Epithelial cell of proximal tubule (primary cell): ENCODE data around the gene UBR1. TPM values are rescaled to one million over a fixed set of nuclear protein-coding genes. Genes with fewer than 3 reads are reported as not detected.
A peak's percentile ranks its signal among the peaks of the same experiment; 100 is the strongest.
"Not testable (repeated sequence)": the region's sequence is repeated elsewhere in the genome, so short reads cannot be mapped to it uniquely, and the experiment has no call there.

Experiments used
- DNase-seq: peaks from one replicate; pipeline ENCODE4 v3.0.0-alpha.2; 2011; ENCODE audit warnings: low read depth
- H3K4me3 ChIP-seq: 2 replicates; pipeline ENCODE4 v1.5.1; 2011; ENCODE audit warnings: low read depth, mild to moderate bottlenecking, low read length
- CTCF ChIP-seq: conservative IDR thresholded peaks from 2 replicates; pipeline ENCODE4 v1.5.1; 2012; ENCODE audit warnings: low read depth, mild to moderate bottlenecking, low read length
- total RNA-seq: library from RNA; depleted of rRNA; stranded (reverse); fragments of >200 nt; gene quantifications from 2 replicates; pipeline ENCODE4 v1.2.3, GENCODE V29; 2015

UBR1 gene
- total RNA-seq, 1 donor from 2014 or later = 10.8 TPM

- H3K4me3 ChIP-seq = no peak overlapping the region
- DNase-seq = no peak
These were observed 37.5 kb upstream of the UBR1 start for GRCh38 chr15:43143203-43143941.

GRCh38 chr15:43135351-43135750 is 29.5 kb upstream of the UBR1 start:
- TF ChIP-seq CTCF = no peak
- H3K4me3 ChIP-seq = no peak overlapping the region
- no peak for DNase-seq

More at GRCh38 chr15:43143203-43143941, 37.5 kb upstream of the UBR1 start:
- no peak for TF ChIP-seq CTCF

- no peak for TF ChIP-seq CTCF
- H3K4me3 ChIP-seq = peak overlapping the region; percentile 90
- no peak for DNase-seq
These were observed 28.4 kb upstream of the UBR1 start for GRCh38 chr15:43134157-43134635.

GRCh38 chr15:43133430-43134156 is 27.8 kb upstream of the UBR1 start, which contains the start of gene TMEM62:
Gene TMEM62, plus strand, starts transcription at chr15:43133586. Its CDS starts 217 bp downstream, at chr15:43133803.
- no peak for DNase-seq
- peak within 1 kb of the TSS; percentile 90 for H3K4me3 ChIP-seq
- TF ChIP-seq CTCF = no peak

- H3K4me3 ChIP-seq = peak overlapping the region; percentile 90
- no peak for DNase-seq
- TF ChIP-seq CTCF = no peak
These were observed 27.1 kb upstream of the UBR1 start for GRCh38 chr15:43132830-43133429.

- DNase-seq = no peak
- no peak for TF ChIP-seq CTCF
- H3K4me3 ChIP-seq = no peak overlapping the region
These were observed 23.1 kb upstream of the UBR1 start for GRCh38 chr15:43128980-43129335.

- not testable (repeated sequence) for H3K4me3 ChIP-seq, DNase-seq
These were observed 22.5 kb upstream of the UBR1 start for GRCh38 chr15:43128174-43128979.
